GM12878 (cell line): Measurements from ENCODE around the gene C15orf62. TPM values are rescaled to one million over a fixed set of nuclear protein-coding genes. Genes with fewer than 3 reads are reported as not detected.

ENCODE experiments used
- ATAC-seq: fragments of 200-7000 bp; cut with Tn5 transposase; 3 replicates; pipeline ENCODE4 v1.9.1; 2020; ENCODE audit warnings: mild to moderate bottlenecking, moderate library complexity
- BruUV-seq: library from RNA; stranded (reverse); fragments of 400-500 nt; replicated peaks from 2 replicates; lab custom pipeline; 2021; lab: Mats Ljungman, UMichigan
- CTCF ChIA-PET: fragments of 300-600 bp; sonication (Branson Sonifier 250); formaldehyde crosslinking; extraction: SDS; loops from one replicate; lab custom pipeline; 2021; ENCODE audit warnings: inconsistent platforms; lab: Yijun Ruan, JAX
- POLR2A ChIA-PET: fragments of 350-600 bp; formaldehyde crosslinking; extraction: SDS; loops from one replicate; lab custom pipeline; 2021; ENCODE audit warnings: inconsistent platforms; lab: Charles Lee
- RAD21 ChIA-PET: fragments of 300-600 bp; sonication (Branson Sonifier 250); formaldehyde crosslinking; loops from one replicate; lab custom pipeline; 2023; ENCODE audit warnings: antibody characterized with exemption; ENCODE audit not compliant: unreplicated experiment; lab: Charles Lee
- SMC1A ChIA-PET: fragments of 300-600 bp; sonication (Branson Sonifier 250); formaldehyde crosslinking; loops from one replicate; lab custom pipeline; 2023; ENCODE audit not compliant: unreplicated experiment, uncharacterized antibody; lab: Charles Lee
- DNase-seq: peaks from one replicate; pipeline ENCODE4 v3.0.0-alpha.2; 2011; ENCODE audit warnings: low read depth, low spot score
- FAIRE-seq: peaks from 3 replicates; lab custom pipeline; 2011; peaks lifted over from hg19 to GRCh38; lab: Jason Lieb, UNC
- H2AFZ ChIP-seq: 2 replicates; pipeline ENCODE4 v1.6.0; 2011; ENCODE audit warnings: low read depth, low read length, control low read depth; ENCODE audit not compliant: control insufficient read depth
- H3K27ac ChIP-seq: 2 replicates; pipeline ENCODE4 v1.5.1; 2011; ENCODE audit warnings: control low read depth; ENCODE audit not compliant: control insufficient read depth, insufficient read depth
- H3K27me3 ChIP-seq, 2 experiments: replicated peaks in 1 of 2; 2 replicates each; pipeline versions ENCODE4 v1.6.0 to v1.6.1; 2011; ENCODE audit warnings: low read length in 1 of 2; ENCODE audit not compliant: control insufficient read depth in 2 of 2, insufficient read depth in 2 of 2
- H3K36me3 ChIP-seq, 2 experiments: 2 replicates each; pipeline ENCODE4 v1.5.1; 2011; ENCODE audit warnings: low read length in 1 of 2; ENCODE audit not compliant: control insufficient read depth in 2 of 2, insufficient read depth in 2 of 2
- H3K4me1 ChIP-seq: 2 replicates; pipeline ENCODE4 v1.6.1; 2011; ENCODE audit warnings: mild to moderate bottlenecking, low read length, moderate library complexity, mixed read lengths; ENCODE audit not compliant: control insufficient read depth, insufficient read depth
- H3K4me2 ChIP-seq: 2 replicates; pipeline ENCODE4 v1.6.0; 2011; ENCODE audit warnings: control low read depth; ENCODE audit not compliant: control insufficient read depth, insufficient read depth
- H3K4me3 ChIP-seq: fragments of 200-600 bp; sonication (generic); 2 replicates; pipeline ENCODE4 v1.5.1; 2016
- H3K79me2 ChIP-seq: 2 replicates; pipeline ENCODE4 v1.6.0; 2011; ENCODE audit warnings: low read length; ENCODE audit not compliant: control insufficient read depth, insufficient read depth
- H3K9ac ChIP-seq: 2 replicates; pipeline ENCODE4 v1.8.0; 2011; ENCODE audit warnings: low read length, control low read depth, mixed read lengths; ENCODE audit not compliant: control insufficient read depth, insufficient read depth
- H3K9me3 ChIP-seq: replicated peaks from 3 replicates; pipeline ENCODE4 v1.5.1; 2011; ENCODE audit warnings: mild to moderate bottlenecking, low read length; ENCODE audit not compliant: control insufficient read depth, insufficient read depth
- H4K20me1 ChIP-seq: 2 replicates; pipeline ENCODE4 v1.6.0; 2011; ENCODE audit not compliant: control insufficient read depth, insufficient read depth
- BACH1 ChIP-seq: fragments of 450-650 bp; IDR thresholded peaks from 2 replicates; pipeline ENCODE4 v1.6.1; 2017; ENCODE audit warnings: mild to moderate bottlenecking, borderline replicate concordance
- BHLHE40 ChIP-seq, 2 experiments: fragments of 450-650 bp in 1 of 2; IDR thresholded peaks; 2 replicates each; pipeline ENCODE4 v1.6.1; 2011 to 2017; ENCODE audit warnings: low read depth in 2 of 2, borderline replicate concordance in 1 of 2, improper control_type of control experiment in 1 of 2, low read length in 1 of 2, mild to moderate bottlenecking in 1 of 2
- EP300 ChIP-seq, 2 experiments: fragments of 150-350 bp in 1 of 2; IDR thresholded peaks; 2 replicates each; pipeline ENCODE4 v1.6.1; 2011 to 2012; ENCODE audit warnings: low read depth in 2 of 2, low read length in 2 of 2, borderline replicate concordance in 1 of 2, improper control_type of control experiment in 1 of 2, inconsistent platforms in 1 of 2; ENCODE audit not compliant: control insufficient read depth in 1 of 2
- HDAC6 ChIP-seq: fragments of 200-600 bp; sonication (generic); IDR thresholded peaks from one replicate; pipeline ENCODE4 v1.8.0; 2017; ENCODE audit warnings: antibody characterized with exemption; ENCODE audit not compliant: unreplicated experiment
- KDM1A ChIP-seq: fragments of 200-600 bp; sonication (generic); IDR thresholded peaks from 2 replicates; pipeline ENCODE4 v1.6.1; 2016; ENCODE audit warnings: borderline replicate concordance
- LARP7 ChIP-seq: fragments of 450-650 bp; IDR thresholded peaks from 2 replicates; pipeline ENCODE4 v1.6.1; 2017; ENCODE audit warnings: mild to moderate bottlenecking
- MTA2 ChIP-seq: fragments of 450-650 bp; IDR thresholded peaks from 2 replicates; pipeline ENCODE4 v1.6.1; 2016; ENCODE audit warnings: low read depth, mild to moderate bottlenecking, moderate library complexity
- NFYA ChIP-seq: IDR thresholded peaks from 2 replicates; pipeline ENCODE4 v1.6.1; 2011; ENCODE audit warnings: low read depth, mild to moderate bottlenecking, low read length, improper control_type of control experiment, borderline replicate concordance
- SREBF1 ChIP-seq: IDR thresholded peaks from 2 replicates; pipeline ENCODE4 v1.6.1; 2012; ENCODE audit warnings: mild to moderate bottlenecking, low read length
- SRF ChIP-seq, 2 experiments: IDR thresholded peaks; 2 replicates each; pipeline ENCODE4 v1.6.1; 2011; ENCODE audit warnings: low read depth in 2 of 2, low read length in 2 of 2, mild to moderate bottlenecking in 1 of 2, moderate library complexity in 1 of 2
- YY1 ChIP-seq: IDR thresholded peaks from 2 replicates; pipeline ENCODE4 v1.6.1; 2011; ENCODE audit warnings: low read depth, mild to moderate bottlenecking, low read length
- ZNF24 ChIP-seq: fragments of 450-650 bp; IDR thresholded peaks from 2 replicates; pipeline ENCODE4 v1.6.1; 2017; ENCODE audit warnings: antibody characterized with exemption, mild to moderate bottlenecking
- WGBS: methylation state at CpG from one replicate; pipeline ENCODE4 v1.1.6; 2016; ENCODE audit warnings: low lambda C conversion rate; ENCODE audit not compliant: insufficient replicate concordance, insufficient coverage; ENCODE audit errors: missing lambda C conversion rate; 5-methylcytosine and 5-hydroxymethylcytosine counted together
- in situ Hi-C: fragments of 300-500 bp; cut with MboI; formaldehyde crosslinking; loops from 9 replicates; pipeline ENCODE4 v1.14.3; 2018; ENCODE audit warnings: mixed read lengths
- intact Hi-C: fragments of 100-400 bp; cut with micrococcal nuclease; formaldehyde crosslinking; loops from one replicate; pipeline ENCODE4 v1.14.2; 2022; ENCODE audit not compliant: unreplicated experiment
- polyA plus RNA-seq, 11 experiments: library from polyadenylated mRNA; depleted of rRNA in 4 of 11; unstranded in 6 of 11; stranded (reverse) in 5 of 11; fragments of >200 nt; fragmentation: Nextera tagmentation in 4 of 11; fragmentation: Illumina TruSeq in 1 of 11; extraction: Ambion mirVana in 4 of 11; extraction: Trizol in 1 of 11; gene quantifications; 1 replicate in 1 of 11; 2 replicates in 10 of 11; pipeline versions ENCODE4 v1.2.1 to v1.2.3, GENCODE V29; 2011 to 2016; ENCODE audit warnings: inconsistent platforms in 2 of 11, missing spikeins in 2 of 11, low read depth in 1 of 11
- total RNA-seq, 4 experiments: library from RNA; depleted of rRNA in 3 of 4; stranded (reverse); fragments of >200 nt in 3 of 4; fragmentation: Illumina TruSeq in 1 of 4; extraction: Trizol in 1 of 4; gene quantifications; 2 replicates each; pipeline versions ENCODE4 v1.2.1 to v1.2.3, GENCODE V29; 2013 to 2021
- TF ChIP-seq, protein P1 (sequence below): fragments of 450-650 bp; IDR thresholded peaks from 2 replicates; pipeline ENCODE4 v1.6.1; 2017; ENCODE audit warnings: antibody characterized with exemption, mild to moderate bottlenecking, moderate library complexity

Gene C15orf62
- total and polyA plus RNA-seq, 10 of the 15 experiments (the other 5 are each of a cell fraction or from before 2014, with no cell fraction given), result 0.06 to 0.68 (median 0.40) TPM; not detected in 1

DNA sequence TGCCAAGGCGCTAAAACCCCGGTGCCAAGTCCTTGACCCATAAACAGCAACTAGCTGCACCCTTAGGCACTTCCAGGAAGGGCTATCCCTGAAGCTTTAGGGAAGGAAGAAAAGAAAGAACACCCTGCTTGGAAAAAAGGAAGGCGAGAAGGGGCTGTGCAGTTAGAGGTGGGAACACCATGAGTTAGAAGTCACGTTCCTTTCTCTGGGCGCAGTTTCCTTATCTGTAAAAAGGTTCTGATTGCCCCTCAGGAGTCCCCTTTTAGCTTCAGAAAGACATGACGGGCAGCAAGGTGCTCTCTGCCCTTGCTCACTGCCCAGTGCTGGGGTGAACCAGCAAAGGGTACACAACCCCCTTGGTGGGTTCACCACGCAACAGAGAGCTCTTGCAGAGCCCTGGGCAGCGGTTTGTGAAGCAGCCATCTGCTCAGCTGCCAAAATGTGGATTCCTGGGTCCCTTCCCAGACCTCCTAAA lies 5.1 kb upstream of the C15orf62 start:
- CTCF ChIA-PET, result interaction anchor here (0.5 to 2.7 kb wide), 10 partner anchors 11 to 139 kb away, joined by 3 to 9 read pairs (median 4); no protein-coding TSS in a partner anchor
- WGBS, result 22% methylated on average over 8 of the region's 8 CpGs
- intact Hi-C loops (no loop called here), in situ Hi-C loops (no loop called here)
- TF ChIP-seq YY1 (peak; percentile 3; the same call in 1 of the 2 replicates), BHLHE40 (IDR thresholded peaks at IDR 0.05; ENCODE audit: borderline replicate concordance in 1 of 2, low read depth in 2 of 2, low read length in 1 of 2) (peak in 1 of 2 experiments; percentile 43; a peak in 1 of 4 replicates), NFYA (no peak)
- POLR2A ChIA-PET, result interaction anchor here (0.7 to 2.9 kb wide), 6 partner anchors 8 to 198 kb away, joined by 3 to 13 read pairs (median 4); partner anchors contain the start of gene RHOV
- H3K9ac ChIP-seq, result peak overlapping the region; percentile 38
- H3K36me3 ChIP-seq, result no peaks in the 10 kb centered on the region; a peak in 2 of 4 replicates
- peak overlapping the region; percentile 85 for H3K4me2 ChIP-seq
- no peaks in the 10 kb centered on the region for H3K9me3 ChIP-seq
- peak overlapping the region; percentile 45 for H2AFZ ChIP-seq
- RAD21 ChIA-PET, result interaction anchor here (0.8 to 1.4 kb wide), 7 partner anchors 18 to 206 kb away, joined by 3 to 4 read pairs (median 3); no protein-coding TSS in a partner anchor
- BruUV-seq, result no TSS peak
- SMC1A ChIA-PET, result interaction anchor here (0.7 to 2.8 kb wide), 11 partner anchors 8 to 200 kb away, joined by 3 to 8 read pairs (median 3); partner anchors contain the start of genes CCDC32, DNAJC17 and ZFYVE19
- no peaks in the 10 kb centered on the region for H3K79me2 ChIP-seq
- peak overlapping the region; percentile 22; the same call in 1 of the 2 replicates for H3K27ac ChIP-seq
- ATAC-seq, result peak; percentile 5
- peaks cover 26% of the 10 kb centered on the region for H3K4me1 ChIP-seq
- DNase-seq, result no peak
- H3K4me3 ChIP-seq, result peak overlapping the region; percentile 78
- H4K20me1 ChIP-seq, result no peaks in the 10 kb centered on the region
- no peak for FAIRE-seq
- no peaks in the 10 kb centered on the region for H3K27me3 ChIP-seq

DNA sequence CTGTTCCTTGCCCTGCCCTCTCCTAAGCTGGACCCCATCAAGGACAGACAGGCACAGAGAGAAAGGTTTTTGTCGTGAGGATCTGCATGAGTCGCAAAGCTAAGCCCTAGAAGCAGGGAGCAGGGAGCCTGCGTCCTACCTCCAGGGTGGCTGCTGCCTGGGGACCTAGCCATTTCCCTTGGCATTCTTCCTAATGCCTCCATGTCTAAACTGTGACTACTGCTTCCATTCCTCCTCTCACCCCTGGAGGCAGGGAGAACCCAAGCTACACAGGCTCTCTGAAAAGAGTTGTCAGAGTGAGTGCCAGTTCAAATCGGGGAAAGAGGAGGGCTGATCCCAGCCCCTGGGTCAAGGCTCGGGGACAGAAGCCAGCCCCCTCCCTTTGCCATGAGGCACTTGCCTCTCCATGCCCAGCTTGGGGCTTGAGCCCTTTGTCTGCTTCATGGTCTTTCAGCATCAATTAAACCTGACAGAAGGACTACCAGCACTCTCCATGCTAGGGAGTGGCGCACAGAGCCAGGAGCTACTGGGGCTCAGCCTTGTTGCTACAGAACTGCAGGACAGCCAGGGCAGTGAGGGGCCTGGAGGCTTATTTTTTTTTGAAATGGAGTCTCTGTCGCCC lies 3.5 kb upstream of the C15orf62 start:
- intact Hi-C loops, result no loop called here
- Histone ChIP-seq H2AFZ (no peak overlapping the region), H3K4me3 (no peak overlapping the region), H3K4me2 (no peak overlapping the region), H3K4me1 (peaks cover 39% of the 10 kb centered on the region), H3K27me3 (no peaks in the 10 kb centered on the region), H3K36me3 (no peaks in the 10 kb centered on the region; a peak in 2 of 4 replicates), H3K9me3 (no peaks in the 10 kb centered on the region), H3K9ac (no peak overlapping the region), H3K27ac (no peak overlapping the region), H3K79me2 (no peaks in the 10 kb centered on the region), H4K20me1 (no peaks in the 10 kb centered on the region)
- CTCF ChIA-PET, result interaction anchor here (1.2 to 2.7 kb wide), 3 partner anchors 16 to 177 kb away, joined by 3 to 9 read pairs (median 3); no protein-coding TSS in a partner anchor
- POLR2A ChIA-PET, result interaction anchor here (0.6 to 2.9 kb wide), 8 partner anchors 8 to 326 kb away, joined by 3 to 13 read pairs (median 4); partner anchors contain the start of genes BAHD1 and RAD51
- ATAC-seq (no peak), FAIRE-seq (no peak), DNase-seq (no peak)
- RAD21 ChIA-PET, result no interaction called here
- in situ Hi-C loops, result no loop called here
- WGBS, result 83% methylated on average over 7 of the region's 7 CpGs
- SMC1A ChIA-PET, result interaction anchor here (1.0 to 2.8 kb wide), 2 partner anchors 16 to 128 kb away, joined by 3 to 8 read pairs; partner anchors contain the start of gene VPS18
- no TSS peak for BruUV-seq
- TF ChIP-seq, protein P1, sequence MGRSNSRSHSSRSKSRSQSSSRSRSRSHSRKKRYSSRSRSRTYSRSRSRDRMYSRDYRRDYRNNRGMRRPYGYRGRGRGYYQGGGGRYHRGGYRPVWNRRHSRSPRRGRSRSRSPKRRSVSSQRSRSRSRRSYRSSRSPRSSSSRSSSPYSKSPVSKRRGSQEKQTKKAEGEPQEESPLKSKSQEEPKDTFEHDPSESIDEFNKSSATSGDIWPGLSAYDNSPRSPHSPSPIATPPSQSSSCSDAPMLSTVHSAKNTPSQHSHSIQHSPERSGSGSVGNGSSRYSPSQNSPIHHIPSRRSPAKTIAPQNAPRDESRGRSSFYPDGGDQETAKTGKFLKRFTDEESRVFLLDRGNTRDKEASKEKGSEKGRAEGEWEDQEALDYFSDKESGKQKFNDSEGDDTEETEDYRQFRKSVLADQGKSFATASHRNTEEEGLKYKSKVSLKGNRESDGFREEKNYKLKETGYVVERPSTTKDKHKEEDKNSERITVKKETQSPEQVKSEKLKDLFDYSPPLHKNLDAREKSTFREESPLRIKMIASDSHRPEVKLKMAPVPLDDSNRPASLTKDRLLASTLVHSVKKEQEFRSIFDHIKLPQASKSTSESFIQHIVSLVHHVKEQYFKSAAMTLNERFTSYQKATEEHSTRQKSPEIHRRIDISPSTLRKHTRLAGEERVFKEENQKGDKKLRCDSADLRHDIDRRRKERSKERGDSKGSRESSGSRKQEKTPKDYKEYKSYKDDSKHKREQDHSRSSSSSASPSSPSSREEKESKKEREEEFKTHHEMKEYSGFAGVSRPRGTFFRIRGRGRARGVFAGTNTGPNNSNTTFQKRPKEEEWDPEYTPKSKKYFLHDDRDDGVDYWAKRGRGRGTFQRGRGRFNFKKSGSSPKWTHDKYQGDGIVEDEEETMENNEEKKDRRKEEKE, result no peak
- TF ChIP-seq HDAC6 (no peak), KDM1A (no peak), ZNF24 (no peak), SREBF1 (no peak), BACH1 (no peak), SRF (IDR thresholded peaks at IDR 0.05; ENCODE audit: low read depth in 2 of 2, low read length in 2 of 2) (no peak), LARP7 (no peak), EP300 (IDR thresholded peaks at IDR 0.05; ENCODE audit: borderline replicate concordance in 1 of 2, control insufficient read depth in 1 of 2, low read depth in 2 of 2, low read length in 2 of 2) (no peak), MTA2 (no peak)
